SK-N-SH (cell line): ENCODE data around the gene LIN28B.

Experiments used
- CTCF ChIP-seq: fragments of 200-600 bp; sonication (generic); IDR thresholded peaks from 2 replicates; pipeline ENCODE4 v1.6.1; 2017; ENCODE audit warnings: antibody characterized with exemption, mild to moderate bottlenecking, moderate library complexity
- FOSL2 ChIP-seq: IDR thresholded peaks from 2 replicates; pipeline ENCODE4 v1.4.0; 2012; ENCODE audit warnings: low read depth, mild to moderate bottlenecking, moderate library complexity, borderline replicate concordance
- FOXJ3 ChIP-seq: sonication (generic); formaldehyde crosslinking; IDR thresholded peaks from 2 replicates; pipeline ENCODE4 v1.5.1; 2020; ENCODE audit warnings: mild to moderate bottlenecking, missing genetic modification reagents
- GABPA ChIP-seq: IDR thresholded peaks from 2 replicates; pipeline ENCODE4 v1.4.0; 2012; ENCODE audit warnings: low read depth, mild to moderate bottlenecking
- JUND ChIP-seq: IDR thresholded peaks from 2 replicates; pipeline ENCODE4 v1.4.0; 2012
- NFIC ChIP-seq: IDR thresholded peaks from 2 replicates; pipeline ENCODE4 v1.4.0; 2012; ENCODE audit warnings: borderline replicate concordance
- POLR2AphosphoS5 ChIP-seq: IDR thresholded peaks from 2 replicates; pipeline ENCODE4 v1.6.1; 2012; ENCODE audit warnings: low read depth, low read length
- SIN3A ChIP-seq: IDR thresholded peaks from 2 replicates; pipeline ENCODE4 v1.6.1; 2012; ENCODE audit warnings: low read depth, mild to moderate bottlenecking, low read length, moderate library complexity, borderline replicate concordance
- TCF12 ChIP-seq: IDR thresholded peaks from 2 replicates; pipeline ENCODE4 v1.4.0; 2012
- USF2 ChIP-seq: fragments of 150-350 bp; IDR thresholded peaks from 2 replicates; pipeline ENCODE4 v1.6.1; 2017; ENCODE audit warnings: antibody characterized with exemption, low read length, low read depth, borderline replicate concordance
- YY1 ChIP-seq: IDR thresholded peaks from 2 replicates; pipeline ENCODE4 v1.4.0; 2012; ENCODE audit warnings: low read depth, mild to moderate bottlenecking
- ZBTB33 ChIP-seq: IDR thresholded peaks from 2 replicates; pipeline ENCODE4 v1.4.0; 2012; ENCODE audit warnings: low read depth, borderline replicate concordance
- TF ChIP-seq, protein P1 (sequence below): IDR thresholded peaks from 2 replicates; pipeline ENCODE4 v1.4.0; 2012; ENCODE audit warnings: low read depth

GRCh38 chr6:104952911-104953399 lies 4.0 kb upstream of the LIN28B start:
- TF ChIP-seq CTCF (no peak), NFIC (no peak), TCF12 (no peak), YY1 (no peak), SIN3A (no peak), ZBTB33 (no peak), USF2 (no peak), FOXJ3 (CRISPR knock-in tag) (no peak), POLR2AphosphoS5 (no peak), FOSL2 (no peak), JUND (no peak), GABPA (no peak)
- TF ChIP-seq, protein P1, sequence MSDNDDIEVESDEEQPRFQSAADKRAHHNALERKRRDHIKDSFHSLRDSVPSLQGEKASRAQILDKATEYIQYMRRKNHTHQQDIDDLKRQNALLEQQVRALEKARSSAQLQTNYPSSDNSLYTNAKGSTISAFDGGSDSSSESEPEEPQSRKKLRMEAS, result no peak
